Measurements from ENCODE around the gene PROK2. TPM values are rescaled to one million over a fixed set of nuclear protein-coding genes. Genes with fewer than 3 reads are reported as not detected.

The PROK2 gene
- total RNA-seq, 3 donors from 2014 or later = 0.46 TPM; not detected in 2

- no peak overlapping the region for H3K4me3 ChIP-seq
- H3K4me1 ChIP-seq (ENCODE audit: low read depth) = no peaks in the 10 kb centered on the region
- no peaks in the 10 kb centered on the region for H3K9me3 ChIP-seq
- no peak for DNase-seq
- no peak for ATAC-seq
- TF ChIP-seq, protein P1, sequence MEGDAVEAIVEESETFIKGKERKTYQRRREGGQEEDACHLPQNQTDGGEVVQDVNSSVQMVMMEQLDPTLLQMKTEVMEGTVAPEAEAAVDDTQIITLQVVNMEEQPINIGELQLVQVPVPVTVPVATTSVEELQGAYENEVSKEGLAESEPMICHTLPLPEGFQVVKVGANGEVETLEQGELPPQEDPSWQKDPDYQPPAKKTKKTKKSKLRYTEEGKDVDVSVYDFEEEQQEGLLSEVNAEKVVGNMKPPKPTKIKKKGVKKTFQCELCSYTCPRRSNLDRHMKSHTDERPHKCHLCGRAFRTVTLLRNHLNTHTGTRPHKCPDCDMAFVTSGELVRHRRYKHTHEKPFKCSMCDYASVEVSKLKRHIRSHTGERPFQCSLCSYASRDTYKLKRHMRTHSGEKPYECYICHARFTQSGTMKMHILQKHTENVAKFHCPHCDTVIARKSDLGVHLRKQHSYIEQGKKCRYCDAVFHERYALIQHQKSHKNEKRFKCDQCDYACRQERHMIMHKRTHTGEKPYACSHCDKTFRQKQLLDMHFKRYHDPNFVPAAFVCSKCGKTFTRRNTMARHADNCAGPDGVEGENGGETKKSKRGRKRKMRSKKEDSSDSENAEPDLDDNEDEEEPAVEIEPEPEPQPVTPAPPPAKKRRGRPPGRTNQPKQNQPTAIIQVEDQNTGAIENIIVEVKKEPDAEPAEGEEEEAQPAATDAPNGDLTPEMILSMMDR (IDR thresholded peaks at IDR 0.05) = no peak
- intact Hi-C loops (cut with DNase I, micrococcal nuclease) = no loop called here
- H3K36me3 ChIP-seq (ENCODE audit: low read depth) = no peaks in the 10 kb centered on the region
These were observed 21.5 kb downstream of the PROK2 start for GRCh38 chr3:71763426-71763825.

GRCh38 chr3:71760140-71760539 lies 24.8 kb downstream of the PROK2 start:
- Histone ChIP-seq H3K4me3 (no peak overlapping the region), H3K9me3 (no peaks in the 10 kb centered on the region), H3K36me3 (ENCODE audit: low read depth) (no peaks in the 10 kb centered on the region), H3K4me1 (ENCODE audit: low read depth) (no peaks in the 10 kb centered on the region)
- TF ChIP-seq, protein P1 (IDR thresholded peaks at IDR 0.05) = no peak
- DNase-seq (no peak), ATAC-seq (no peak)
- intact Hi-C loops (cut with DNase I, micrococcal nuclease) = no loop called here

DNA sequence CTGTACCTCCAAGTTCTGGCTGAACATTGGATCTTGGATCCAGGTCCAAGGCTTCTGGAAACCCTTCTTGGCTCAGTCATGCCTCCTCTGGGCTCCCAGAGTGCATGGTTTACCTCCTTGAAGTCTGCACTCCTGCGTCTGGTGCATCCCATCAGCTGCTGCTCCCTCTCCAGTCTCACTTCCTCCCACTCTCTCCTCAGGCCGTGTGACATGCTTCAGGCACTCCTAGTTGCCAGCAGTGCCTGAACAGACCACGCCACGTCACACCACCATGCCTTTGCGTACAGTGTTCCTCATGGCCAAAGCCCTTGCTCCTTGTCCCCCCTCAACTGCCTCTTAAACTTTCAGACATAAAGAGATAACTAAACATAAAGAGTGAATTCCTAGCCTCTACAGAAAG lies 25.5 kb downstream of the PROK2 start:
- no peak for DNase-seq
- Histone ChIP-seq H3K9me3 (no peaks in the 10 kb centered on the region), H3K4me3 (no peak overlapping the region), H3K36me3 (ENCODE audit: low read depth) (no peaks in the 10 kb centered on the region), H3K4me1 (ENCODE audit: low read depth) (no peaks in the 10 kb centered on the region)
- ATAC-seq = no peak
- TF ChIP-seq, protein P1 (IDR thresholded peaks at IDR 0.05) = no peak
- intact Hi-C loops (cut with DNase I, micrococcal nuclease) = no loop called here

DNA sequence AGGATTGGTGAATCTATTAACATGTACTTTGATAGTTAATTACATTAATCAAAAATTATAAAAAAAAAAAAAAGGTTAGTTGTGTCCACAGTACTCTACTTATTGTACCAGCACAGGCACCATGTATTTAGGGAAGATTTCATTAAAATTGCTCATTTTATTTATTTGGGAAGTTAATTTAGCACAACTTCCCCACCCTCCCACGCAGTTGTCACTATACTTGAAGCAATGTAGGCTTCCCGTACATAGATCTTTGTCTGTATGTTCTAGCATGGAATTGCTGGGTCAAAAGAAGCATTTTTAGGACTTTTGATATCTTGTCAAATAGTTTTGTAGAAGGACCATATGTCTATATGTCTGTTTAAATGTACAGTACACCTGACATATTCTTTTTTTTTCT lies 26.9 kb downstream of the PROK2 start:
- intact Hi-C loops (cut with DNase I, micrococcal nuclease) = no loop called here
- DNase-seq (no peak), ATAC-seq (no peak)
- Histone ChIP-seq H3K4me1 (ENCODE audit: low read depth) (peaks cover 1% of the 10 kb centered on the region), H3K36me3 (ENCODE audit: low read depth) (no peaks in the 10 kb centered on the region), H3K9me3 (no peaks in the 10 kb centered on the region), H3K4me3 (no peak overlapping the region)
- TF ChIP-seq, protein P1 (IDR thresholded peaks at IDR 0.05) = no peak

DNA sequence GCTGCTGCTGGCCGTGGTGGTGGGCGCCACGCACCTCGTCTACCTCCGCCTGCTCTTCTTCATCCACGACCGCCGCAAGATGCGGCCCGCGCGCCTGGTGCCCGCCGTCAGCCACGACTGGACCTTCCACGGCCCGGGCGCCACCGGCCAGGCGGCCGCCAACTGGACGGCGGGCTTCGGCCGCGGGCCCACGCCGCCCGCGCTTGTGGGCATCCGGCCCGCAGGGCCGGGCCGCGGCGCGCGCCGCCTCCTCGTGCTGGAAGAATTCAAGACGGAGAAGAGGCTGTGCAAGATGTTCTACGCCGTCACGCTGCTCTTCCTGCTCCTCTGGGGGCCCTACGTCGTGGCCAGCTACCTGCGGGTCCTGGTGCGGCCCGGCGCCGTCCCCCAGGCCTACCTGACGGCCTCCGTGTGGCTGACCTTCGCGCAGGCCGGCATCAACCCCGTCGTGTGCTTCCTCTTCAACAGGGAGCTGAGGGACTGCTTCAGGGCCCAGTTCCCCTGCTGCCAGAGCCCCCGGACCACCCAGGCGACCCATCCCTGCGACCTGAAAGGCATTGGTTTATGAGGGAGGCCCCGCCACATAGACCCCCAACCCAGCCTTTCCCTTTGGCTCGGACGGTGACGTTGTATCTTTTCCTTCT lies 30.2 kb downstream of the PROK2 start:
- Histone ChIP-seq H3K36me3 (ENCODE audit: low read depth) (no peaks in the 10 kb centered on the region), H3K4me1 (ENCODE audit: low read depth) (peaks cover 2% of the 10 kb centered on the region), H3K4me3 (no peak overlapping the region), H3K9me3 (no peaks in the 10 kb centered on the region)
- DNase-seq (no peak), ATAC-seq (no peak)
- TF ChIP-seq, protein P1 (IDR thresholded peaks at IDR 0.05) = no peak
- intact Hi-C loops (cut with DNase I, micrococcal nuclease) = no loop called here
